C4-2B (cell line): ENCODE results near the gene STPG2.
A peak's percentile ranks its signal among the peaks of the same experiment; 100 is the strongest.

Source experiments
- H3K27ac ChIP-seq: fragments of 450-650 bp; 2 replicates; pipeline ENCODE4 v1.5.1; 2017
- CTCF ChIP-seq: fragments of 450-650 bp; conservative IDR thresholded peaks from 2 replicates; pipeline ENCODE4 v1.5.1; 2017; ENCODE audit warnings: mild to moderate bottlenecking
- ZFX ChIP-seq: fragments of 450-650 bp; IDR thresholded peaks from 2 replicates; pipeline ENCODE4 v1.6.1; 2017

STPG2 gene

DNA sequence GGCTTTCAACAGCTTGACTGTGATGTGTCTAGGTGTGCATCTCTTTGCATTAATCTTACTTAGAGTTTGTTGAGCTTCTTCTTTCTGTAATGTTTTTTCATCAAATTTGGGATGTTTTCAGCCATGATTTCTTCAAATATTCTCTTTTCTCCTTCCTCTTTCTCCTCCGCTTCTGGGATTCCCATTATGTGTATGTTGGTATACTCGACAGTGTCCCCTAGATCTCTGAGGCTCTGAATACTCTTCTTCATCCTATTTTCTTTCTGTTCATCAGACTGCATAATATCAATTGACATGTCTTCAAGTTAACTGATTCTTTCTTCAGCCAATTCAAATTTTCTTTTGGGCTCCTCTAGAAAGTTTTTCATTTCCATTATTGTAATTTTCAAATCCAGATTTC, 25.9 kb downstream of the STPG2 start:
- H3K27ac ChIP-seq: no peak overlapping the region
- TF ChIP-seq CTCF (no peak), ZFX (no peak)

GRCh38 chr4:98113012-98113411, 30.3 kb downstream of the STPG2 start:
- H3K27ac ChIP-seq: no peak overlapping the region
- TF ChIP-seq ZFX (no peak), CTCF (peak; percentile 41)

- TF ChIP-seq ZFX: no peak
- TF ChIP-seq CTCF: no peak
- no peak overlapping the region for H3K27ac ChIP-seq
Measured at GRCh38 chr4:98110929-98111328, 32.3 kb downstream of the STPG2 start.

DNA sequence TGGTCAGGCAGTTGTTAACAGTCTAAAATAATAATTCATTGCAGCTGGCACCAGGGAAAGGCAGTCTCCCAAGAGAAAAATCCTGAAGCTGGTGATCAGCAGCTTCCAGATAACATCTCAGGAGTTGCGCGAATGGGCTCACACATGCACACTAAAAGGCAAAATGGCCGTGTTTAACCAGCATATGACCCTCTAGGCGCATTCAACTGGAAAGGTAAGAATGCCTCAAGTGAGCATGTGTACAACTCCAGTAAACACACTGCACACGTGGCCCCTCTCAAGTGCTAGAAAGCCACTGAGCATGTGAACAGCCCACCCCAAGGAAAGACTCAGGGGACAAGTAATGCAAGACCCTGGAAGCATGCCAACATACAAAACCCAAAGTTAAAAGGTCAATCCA, 33.1 kb downstream of the STPG2 start:
- no peak for TF ChIP-seq CTCF
- no peak for TF ChIP-seq ZFX
- no peak overlapping the region for H3K27ac ChIP-seq

- TF ChIP-seq CTCF (no peak), ZFX (no peak)
Measured at GRCh38 chr4:98102660-98103059, 40.6 kb downstream of the STPG2 start.

GRCh38 chr4:98101988-98102387, 41.3 kb downstream of the STPG2 start:
- TF ChIP-seq ZFX: no peak
- no peak for TF ChIP-seq CTCF
- H3K27ac ChIP-seq: no peak overlapping the region

More at GRCh38 chr4:98102660-98103059, 40.6 kb downstream of the STPG2 start:
- no peak overlapping the region for H3K27ac ChIP-seq

- H3K27ac ChIP-seq: no peak overlapping the region
- no peak for TF ChIP-seq ZFX
- no peak for TF ChIP-seq CTCF
Measured at GRCh38 chr4:98098764-98099163, 44.5 kb downstream of the STPG2 start.
